Epidermal melanocyte (primary cell): ENCODE results near the gene HGFAC.
"Not testable (repeated sequence)": the region's sequence is repeated elsewhere in the genome, so short reads cannot be mapped to it uniquely, and the experiment has no call there.

ENCODE experiments used
- DNase-seq: peaks from one replicate; pipeline ENCODE4 v3.0.0; 2011; ENCODE audit warnings: low spot score; ENCODE audit not compliant: insufficient read length

The HGFAC gene

GRCh38 chr4:3410401-3411135, 31.2 kb upstream of the HGFAC start:
- no peak for DNase-seq

- DNase-seq: not testable (repeated sequence)
Observed at GRCh38 chr4:3411190-3411589, 30.6 kb upstream of the HGFAC start.

- DNase-seq: no peak
Observed at GRCh38 chr4:3411676-3412075, 30.1 kb upstream of the HGFAC start.

GRCh38 chr4:3412257-3413020, 29.3 kb upstream of the HGFAC start:
- DNase-seq: no peak

- no peak for DNase-seq
Observed at GRCh38 chr4:3413217-3413671, 28.5 kb upstream of the HGFAC start.

GRCh38 chr4:3413675-3414420, 27.9 kb upstream of the HGFAC start:
- DNase-seq: no peak

- peak; percentile 99 for DNase-seq
Observed at GRCh38 chr4:3414421-3415279, 27.1 kb upstream of the HGFAC start.

GRCh38 chr4:3415471-3416141, 26.2 kb upstream of the HGFAC start:
- no peak for DNase-seq

- DNase-seq: no peak
Observed at GRCh38 chr4:3416270-3416669, 25.5 kb upstream of the HGFAC start.

- no peak for DNase-seq
Observed at GRCh38 chr4:3416821-3417221, 24.9 kb upstream of the HGFAC start.

GRCh38 chr4:3417448-3417847, 24.3 kb upstream of the HGFAC start:
- no peak for DNase-seq

- no peak for DNase-seq
Observed at GRCh38 chr4:3418029-3418762, 23.6 kb upstream of the HGFAC start.

GRCh38 chr4:3419836-3420605, 21.7 kb upstream of the HGFAC start:
- no peak for DNase-seq

GRCh38 chr4:3420606-3420955, 21.2 kb upstream of the HGFAC start:
- no peak for DNase-seq

- no peak for DNase-seq
Observed at GRCh38 chr4:3420956-3421355, 20.8 kb upstream of the HGFAC start.

- DNase-seq: no peak
Observed at GRCh38 chr4:3421470-3421869, 20.3 kb upstream of the HGFAC start.

GRCh38 chr4:3422241-3422801, 19.4 kb upstream of the HGFAC start:
- DNase-seq: no peak

GRCh38 chr4:3422808-3423297, 18.9 kb upstream of the HGFAC start:
- DNase-seq: no peak

- no peak for DNase-seq
Observed at GRCh38 chr4:3423406-3423805, 18.4 kb upstream of the HGFAC start.
